DMS153 treated with DMSO at 0.1 percent for 48 hours (cell line): ENCODE data around the gene NACC1.

Source experiments
- DNase-seq: peaks from one replicate; lab custom pipeline; 2025; ENCODE audit not compliant: unreplicated experiment; lab: John Stamatoyannopoulos, UW

NACC1 gene

GRCh38 chr19:13087795-13088537 lies 30.1 kb upstream of the NACC1 start:
- DNase-seq, result no peak

- no peak for DNase-seq
Observed at GRCh38 chr19:13089139-13089856, 28.8 kb upstream of the NACC1 start.

GRCh38 chr19:13089857-13090507 lies 28.1 kb upstream of the NACC1 start:
- DNase-seq, result no peak

GRCh38 chr19:13090511-13091231 lies 27.4 kb upstream of the NACC1 start:
- DNase-seq, result no peak

- DNase-seq, result no peak
Observed at GRCh38 chr19:13091400-13092157, 26.5 kb upstream of the NACC1 start.

- DNase-seq, result no peak
Observed at GRCh38 chr19:13092158-13092543, 25.9 kb upstream of the NACC1 start.

GRCh38 chr19:13092606-13093235 lies 25.3 kb upstream of the NACC1 start:
- DNase-seq, result no peak

- peak; percentile 73 for DNase-seq
Observed at GRCh38 chr19:13093407-13094105, 24.5 kb upstream of the NACC1 start.

- DNase-seq, result no peak
Observed at GRCh38 chr19:13094106-13094504, 24.0 kb upstream of the NACC1 start.

- no peak for DNase-seq
Observed at GRCh38 chr19:13094771-13095392, 23.2 kb upstream of the NACC1 start.

- DNase-seq, result no peak
Observed at GRCh38 chr19:13095393-13095784, 22.7 kb upstream of the NACC1 start.

- no peak for DNase-seq
Observed at GRCh38 chr19:13095934-13096927, 21.8 kb upstream of the NACC1 start.

- DNase-seq, result no peak
Observed at GRCh38 chr19:13097033-13097462, 21.0 kb upstream of the NACC1 start.

GRCh38 chr19:13097463-13098258 lies 20.4 kb upstream of the NACC1 start:
- no peak for DNase-seq

GRCh38 chr19:13098277-13099072 lies 19.6 kb upstream of the NACC1 start:
- no peak for DNase-seq
